Measurements from ENCODE around the gene UPB1.

Gene UPB1

DNA sequence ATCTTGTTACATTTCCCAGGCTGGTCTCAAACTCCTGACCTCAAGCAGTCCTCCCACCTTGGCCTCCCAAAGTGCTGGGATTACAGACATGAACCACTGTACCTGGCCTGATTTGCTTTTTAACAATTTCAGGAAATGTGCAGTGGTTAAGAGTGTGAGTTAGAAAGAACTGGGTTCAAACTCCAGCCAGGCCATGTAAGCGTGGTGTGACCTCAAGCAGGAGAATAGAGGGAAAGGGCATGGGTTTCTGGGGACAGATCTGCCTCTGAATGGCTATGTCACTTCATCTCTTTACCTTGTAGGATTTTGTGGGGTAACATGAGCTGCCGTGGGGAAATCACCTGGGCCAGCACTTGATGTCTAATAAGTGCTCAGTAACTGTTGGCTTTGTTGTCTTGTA, 69.9 kb downstream of the UPB1 start:
- Histone ChIP-seq H3K4me2 (ENCODE audit: low read depth, low read length, poor library complexity, severe bottlenecking) (peak overlapping the region; percentile 68), H3K9me2 (replicated peaks; ENCODE audit: low read depth, low read length) (no peaks in the 10 kb centered on the region), H3K79me2 (ENCODE audit: insufficient read depth, low read length) (peaks cover 82% of the 10 kb centered on the region), H3K27me3 (ENCODE audit: insufficient read depth, low read length, poor library complexity, severe bottlenecking) (no peaks in the 10 kb centered on the region), H3K9ac (ENCODE audit: low read depth, low read length, poor library complexity, severe bottlenecking) (no peak overlapping the region), H3K4me1 (ENCODE audit: insufficient read depth, low read length, poor library complexity, severe bottlenecking) (peaks cover 28% of the 10 kb centered on the region), H3K9me3 (ENCODE audit: insufficient read depth, low read depth, low read length) (no peaks in the 10 kb centered on the region), H3K36me3 (ENCODE audit: insufficient read depth, low read length) (peaks cover 76% of the 10 kb centered on the region; the same call in 1 of the 2 replicates), H2AFZ (ENCODE audit: low read length) (no peak overlapping the region), H3F3A (ENCODE audit: low read depth) (no peaks in the 10 kb centered on the region), H4K20me1 (ENCODE audit: insufficient read depth, low read length, poor library complexity, severe bottlenecking) (peaks cover 73% of the 10 kb centered on the region), H3K4me3 (ENCODE audit: low read length, poor library complexity, severe bottlenecking) (no peak overlapping the region)
- TF ChIP-seq, protein P1, sequence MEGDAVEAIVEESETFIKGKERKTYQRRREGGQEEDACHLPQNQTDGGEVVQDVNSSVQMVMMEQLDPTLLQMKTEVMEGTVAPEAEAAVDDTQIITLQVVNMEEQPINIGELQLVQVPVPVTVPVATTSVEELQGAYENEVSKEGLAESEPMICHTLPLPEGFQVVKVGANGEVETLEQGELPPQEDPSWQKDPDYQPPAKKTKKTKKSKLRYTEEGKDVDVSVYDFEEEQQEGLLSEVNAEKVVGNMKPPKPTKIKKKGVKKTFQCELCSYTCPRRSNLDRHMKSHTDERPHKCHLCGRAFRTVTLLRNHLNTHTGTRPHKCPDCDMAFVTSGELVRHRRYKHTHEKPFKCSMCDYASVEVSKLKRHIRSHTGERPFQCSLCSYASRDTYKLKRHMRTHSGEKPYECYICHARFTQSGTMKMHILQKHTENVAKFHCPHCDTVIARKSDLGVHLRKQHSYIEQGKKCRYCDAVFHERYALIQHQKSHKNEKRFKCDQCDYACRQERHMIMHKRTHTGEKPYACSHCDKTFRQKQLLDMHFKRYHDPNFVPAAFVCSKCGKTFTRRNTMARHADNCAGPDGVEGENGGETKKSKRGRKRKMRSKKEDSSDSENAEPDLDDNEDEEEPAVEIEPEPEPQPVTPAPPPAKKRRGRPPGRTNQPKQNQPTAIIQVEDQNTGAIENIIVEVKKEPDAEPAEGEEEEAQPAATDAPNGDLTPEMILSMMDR (conservative IDR thresholded peaks at IDR 0.05; ENCODE audit: low read length) = no peak
- TF ChIP-seq EZH2phosphoT487 (IDR thresholded peaks at IDR 0.05; ENCODE audit: borderline replicate concordance) = no peak

DNA sequence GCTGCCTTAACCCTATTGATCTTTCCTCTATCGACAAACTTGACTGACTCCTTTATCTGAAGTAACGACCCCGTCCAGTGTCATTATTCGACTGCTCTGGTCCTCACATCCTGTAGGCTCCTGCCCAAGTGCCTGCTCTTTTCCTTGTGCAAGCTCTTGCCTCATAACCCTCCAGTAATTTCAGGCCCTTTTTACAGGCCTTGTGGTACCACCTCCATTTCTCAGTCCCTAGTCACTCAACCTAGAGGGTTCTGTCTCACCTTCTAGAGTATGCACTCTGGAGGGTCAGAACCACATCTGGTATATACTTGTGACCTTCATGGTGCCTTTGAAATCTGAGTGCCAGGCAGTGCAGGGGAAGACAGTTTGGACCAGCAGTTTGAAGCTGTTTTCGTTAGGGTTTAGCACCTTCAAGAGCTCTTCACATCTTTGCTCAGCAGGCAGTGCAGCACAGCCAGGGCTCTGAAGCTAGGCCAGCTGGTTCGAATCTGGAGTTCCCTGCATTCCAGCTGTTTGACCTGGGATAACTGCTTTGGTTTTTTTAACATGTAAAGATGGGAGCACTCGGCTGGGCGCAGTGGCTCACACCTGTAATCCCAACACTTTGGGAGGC, 71.9 kb downstream of the UPB1 start:
- no peak overlapping the region for H2AFZ ChIP-seq (ENCODE audit: low read length)
- no peak overlapping the region for H3K9ac ChIP-seq (ENCODE audit: low read depth, low read length, poor library complexity, severe bottlenecking)
- no peaks in the 10 kb centered on the region for H3K9me3 ChIP-seq (ENCODE audit: insufficient read depth, low read depth, low read length)
- H3K9me2 ChIP-seq (replicated peaks; ENCODE audit: low read depth, low read length) = no peaks in the 10 kb centered on the region
- H4K20me1 ChIP-seq (ENCODE audit: insufficient read depth, low read length, poor library complexity, severe bottlenecking) = peaks cover 60% of the 10 kb centered on the region
- TF ChIP-seq, protein P1 (conservative IDR thresholded peaks at IDR 0.05; ENCODE audit: low read length) = no peak
- no peak for TF ChIP-seq EZH2phosphoT487 (IDR thresholded peaks at IDR 0.05; ENCODE audit: borderline replicate concordance)
- no peaks in the 10 kb centered on the region for H3F3A ChIP-seq (ENCODE audit: low read depth)
- peaks cover 65% of the 10 kb centered on the region for H3K79me2 ChIP-seq (ENCODE audit: insufficient read depth, low read length)
- H3K4me1 ChIP-seq (ENCODE audit: insufficient read depth, low read length, poor library complexity, severe bottlenecking) = peaks cover 18% of the 10 kb centered on the region
- H3K4me2 ChIP-seq (ENCODE audit: low read depth, low read length, poor library complexity, severe bottlenecking) = no peak overlapping the region
- no peaks in the 10 kb centered on the region for H3K27me3 ChIP-seq (ENCODE audit: insufficient read depth, low read length, poor library complexity, severe bottlenecking)
- no peak overlapping the region for H3K4me3 ChIP-seq (ENCODE audit: low read length, poor library complexity, severe bottlenecking)
- H3K36me3 ChIP-seq (ENCODE audit: insufficient read depth, low read length) = peaks cover 84% of the 10 kb centered on the region; the same call in 1 of the 2 replicates

DNA sequence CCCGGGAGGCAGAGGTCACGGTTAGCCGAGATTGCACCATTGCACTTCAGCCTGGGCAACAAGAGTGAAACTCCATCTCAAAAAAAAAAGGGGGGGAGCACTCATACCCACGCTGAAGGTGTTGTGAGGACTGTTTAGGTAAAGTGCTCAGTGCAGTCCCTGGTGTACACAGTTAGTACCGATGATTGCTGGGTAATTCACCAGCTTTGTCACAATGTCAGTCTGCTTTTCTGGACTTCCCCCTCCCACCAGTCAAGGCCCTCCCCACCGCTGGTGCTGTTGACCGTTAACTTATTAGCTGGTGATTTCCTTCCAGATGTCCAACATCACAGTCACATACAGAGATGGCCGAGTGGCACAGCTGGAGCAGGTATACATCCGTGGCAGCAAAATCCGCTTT, 72.5 kb downstream of the UPB1 start:
- peaks cover 56% of the 10 kb centered on the region for H4K20me1 ChIP-seq (ENCODE audit: insufficient read depth, low read length, poor library complexity, severe bottlenecking)
- H3K9me3 ChIP-seq (ENCODE audit: insufficient read depth, low read depth, low read length) = no peaks in the 10 kb centered on the region
- no peaks in the 10 kb centered on the region for H3K9me2 ChIP-seq (replicated peaks; ENCODE audit: low read depth, low read length)
- no peak overlapping the region for H3K4me3 ChIP-seq (ENCODE audit: low read length, poor library complexity, severe bottlenecking)
- peaks cover 16% of the 10 kb centered on the region for H3K4me1 ChIP-seq (ENCODE audit: insufficient read depth, low read length, poor library complexity, severe bottlenecking)
- H3K27me3 ChIP-seq (ENCODE audit: insufficient read depth, low read length, poor library complexity, severe bottlenecking) = no peaks in the 10 kb centered on the region
- H3K4me2 ChIP-seq (ENCODE audit: low read depth, low read length, poor library complexity, severe bottlenecking) = no peak overlapping the region
- peaks cover 58% of the 10 kb centered on the region for H3K79me2 ChIP-seq (ENCODE audit: insufficient read depth, low read length)
- TF ChIP-seq, protein P1 (conservative IDR thresholded peaks at IDR 0.05; ENCODE audit: low read length) = no peak
- TF ChIP-seq EZH2phosphoT487 (IDR thresholded peaks at IDR 0.05; ENCODE audit: borderline replicate concordance) = no peak
- peaks cover 88% of the 10 kb centered on the region; the same call in 1 of the 2 replicates for H3K36me3 ChIP-seq (ENCODE audit: insufficient read depth, low read length)
- no peak overlapping the region for H2AFZ ChIP-seq (ENCODE audit: low read length)
- no peaks in the 10 kb centered on the region for H3F3A ChIP-seq (ENCODE audit: low read depth)
- H3K9ac ChIP-seq (ENCODE audit: low read depth, low read length, poor library complexity, severe bottlenecking) = no peak overlapping the region
